ENCODE results near the gene DHX34. TPM values are rescaled to one million over a fixed set of nuclear protein-coding genes. Genes with fewer than 3 reads are reported as not detected.

The DHX34 gene
- total RNA-seq, 1 donor = 11.6 TPM

DNA sequence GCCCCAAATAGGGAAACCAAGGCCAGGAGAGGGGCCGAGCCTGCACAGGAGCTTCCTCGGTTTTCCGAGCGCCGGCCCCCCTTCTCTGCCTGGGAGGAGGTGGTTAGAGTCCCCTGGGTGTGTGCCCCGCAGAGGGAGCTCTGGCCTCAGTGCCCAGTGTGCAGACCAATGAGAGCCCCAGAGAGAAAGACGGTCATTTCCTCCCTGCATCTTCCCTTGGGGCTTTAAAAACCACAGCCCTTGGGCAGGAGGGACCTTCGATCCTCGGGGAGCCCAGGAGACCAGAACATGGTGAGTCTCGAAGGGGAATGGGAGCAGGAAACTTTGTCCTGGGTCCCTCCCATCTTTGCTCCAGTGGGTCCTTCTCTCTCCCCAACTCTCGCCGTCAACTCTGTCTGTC lies 39.5 kb upstream of the DHX34 start, which contains the start of gene C5AR1:
Gene C5AR1 (plus strand): TSS at position 254 of the 400 bp plus-strand sequence. CDS start 35 bp downstream, at position 289.
- TF ChIP-seq, protein P1, sequence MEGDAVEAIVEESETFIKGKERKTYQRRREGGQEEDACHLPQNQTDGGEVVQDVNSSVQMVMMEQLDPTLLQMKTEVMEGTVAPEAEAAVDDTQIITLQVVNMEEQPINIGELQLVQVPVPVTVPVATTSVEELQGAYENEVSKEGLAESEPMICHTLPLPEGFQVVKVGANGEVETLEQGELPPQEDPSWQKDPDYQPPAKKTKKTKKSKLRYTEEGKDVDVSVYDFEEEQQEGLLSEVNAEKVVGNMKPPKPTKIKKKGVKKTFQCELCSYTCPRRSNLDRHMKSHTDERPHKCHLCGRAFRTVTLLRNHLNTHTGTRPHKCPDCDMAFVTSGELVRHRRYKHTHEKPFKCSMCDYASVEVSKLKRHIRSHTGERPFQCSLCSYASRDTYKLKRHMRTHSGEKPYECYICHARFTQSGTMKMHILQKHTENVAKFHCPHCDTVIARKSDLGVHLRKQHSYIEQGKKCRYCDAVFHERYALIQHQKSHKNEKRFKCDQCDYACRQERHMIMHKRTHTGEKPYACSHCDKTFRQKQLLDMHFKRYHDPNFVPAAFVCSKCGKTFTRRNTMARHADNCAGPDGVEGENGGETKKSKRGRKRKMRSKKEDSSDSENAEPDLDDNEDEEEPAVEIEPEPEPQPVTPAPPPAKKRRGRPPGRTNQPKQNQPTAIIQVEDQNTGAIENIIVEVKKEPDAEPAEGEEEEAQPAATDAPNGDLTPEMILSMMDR (IDR thresholded peaks at IDR 0.05; ENCODE audit: insufficient read depth, low read length) = no peak
- no peak within 1 kb of the TSS for H3K4me3 ChIP-seq (ENCODE audit: low read depth, low read length)
- DNase-seq (ENCODE audit: low read depth) = no peak

DNA sequence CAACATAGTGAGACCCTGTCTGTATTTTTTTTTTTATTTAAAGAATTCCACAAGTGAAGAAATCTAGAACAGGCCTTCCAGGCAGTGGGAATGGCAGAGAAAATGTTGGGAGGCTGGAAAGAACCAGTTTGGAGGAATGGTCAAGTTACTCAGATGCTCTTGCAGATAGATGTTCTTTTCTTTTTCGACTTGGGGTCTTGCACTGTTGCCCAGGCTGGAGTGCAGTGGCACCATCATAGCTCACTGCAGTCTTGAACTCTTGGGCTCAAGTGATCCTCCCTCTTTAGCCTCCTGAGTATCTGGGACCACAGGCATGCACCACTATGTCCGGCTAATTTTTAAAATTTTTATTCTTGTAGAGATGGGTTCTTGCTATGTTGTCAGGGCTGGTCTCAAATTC lies 38.8 kb upstream of the DHX34 start:
- TF ChIP-seq, protein P1 (IDR thresholded peaks at IDR 0.05; ENCODE audit: insufficient read depth, low read length) = no peak
- H3K4me3 ChIP-seq (ENCODE audit: low read depth, low read length) = no peak overlapping the region
- no peak for DNase-seq (ENCODE audit: low read depth)

DNA sequence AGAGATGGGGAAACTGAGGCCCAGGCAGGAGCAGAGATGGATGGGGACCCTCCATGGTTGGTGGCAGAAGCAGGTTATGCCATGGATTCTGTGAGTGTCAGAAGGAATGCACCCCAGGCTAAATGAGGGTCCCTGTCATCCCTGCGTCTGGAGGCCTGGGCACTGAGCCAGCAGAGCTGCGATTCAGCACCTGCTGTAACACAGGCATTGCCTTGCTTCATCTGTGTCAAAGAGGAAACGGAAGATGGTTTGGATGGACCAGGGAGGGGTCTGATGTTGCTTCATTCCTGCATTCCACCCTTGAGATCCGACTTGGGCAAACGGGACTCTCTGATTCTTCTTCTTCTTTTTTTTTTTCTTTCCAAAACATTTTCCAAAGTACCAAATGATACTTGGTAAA lies 38.3 kb upstream of the DHX34 start:
- DNase-seq (ENCODE audit: low read depth) = peak; percentile 22
- TF ChIP-seq, protein P1 (IDR thresholded peaks at IDR 0.05; ENCODE audit: insufficient read depth, low read length) = no peak

DNA sequence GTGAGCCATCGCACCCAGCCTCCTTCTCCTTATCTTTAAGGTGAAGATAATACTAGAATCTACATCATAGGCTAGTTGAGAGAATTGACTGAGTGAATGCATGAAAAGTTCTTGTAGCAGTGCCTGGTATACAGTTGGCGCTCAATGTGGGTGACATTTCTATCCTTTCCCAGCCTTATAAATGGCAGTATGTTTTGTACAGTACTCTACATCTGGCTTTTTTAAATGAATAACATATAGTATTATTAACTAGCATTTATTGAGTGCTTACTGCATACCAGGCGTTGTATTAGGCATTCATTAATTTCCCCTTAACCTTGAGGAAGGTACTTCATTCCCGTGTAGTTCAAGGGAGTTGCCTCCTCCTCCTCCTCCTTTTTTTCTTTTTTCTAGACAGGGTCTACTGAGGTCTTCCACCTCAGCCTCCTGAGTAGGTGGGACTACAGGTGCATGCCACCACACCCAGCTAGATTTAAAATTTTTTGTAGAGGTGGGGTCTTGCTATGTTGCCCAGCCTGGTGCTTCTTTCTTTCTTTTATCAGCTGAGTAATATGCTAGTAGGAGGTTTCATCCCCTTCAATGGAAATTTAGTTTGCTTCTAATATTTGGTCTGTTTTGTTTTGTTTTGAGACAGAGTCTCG lies 36.6 kb upstream of the DHX34 start:
- no peak overlapping the region for H3K4me3 ChIP-seq (ENCODE audit: low read depth, low read length)
- TF ChIP-seq, protein P1 (IDR thresholded peaks at IDR 0.05; ENCODE audit: insufficient read depth, low read length) = no peak
- DNase-seq (ENCODE audit: low read depth) = no peak

More for the DNA sequence above, 38.3 kb upstream of the DHX34 start:
- H3K4me3 ChIP-seq (ENCODE audit: low read depth, low read length) = no peak overlapping the region

DNA sequence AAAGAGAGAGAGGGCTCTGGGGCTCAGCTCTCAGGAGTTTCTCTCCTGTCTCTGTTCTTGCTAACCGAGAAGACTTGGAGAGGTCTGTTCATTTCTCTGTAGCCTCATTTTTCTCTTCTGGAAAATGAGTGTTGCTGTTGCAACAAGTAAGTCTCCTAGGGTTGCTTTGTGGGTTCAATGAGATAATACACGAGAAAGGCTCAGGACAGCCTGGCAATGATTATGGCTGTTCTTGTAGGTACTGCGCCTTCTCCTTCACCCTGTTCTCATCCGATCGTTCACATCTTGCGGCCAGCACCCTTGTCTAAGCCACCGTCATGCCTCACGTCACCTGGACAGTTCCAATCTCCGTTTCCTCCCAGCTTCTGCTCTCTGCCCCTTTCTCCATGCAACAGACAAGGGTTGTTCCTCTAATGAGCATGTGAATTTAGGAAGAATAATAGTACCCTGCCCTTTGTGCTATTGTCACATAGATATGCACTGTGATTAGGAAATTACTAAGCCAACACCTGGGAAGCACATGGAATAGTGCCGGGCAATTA lies 35.3 kb upstream of the DHX34 start:
- TF ChIP-seq, protein P1 (IDR thresholded peaks at IDR 0.05; ENCODE audit: insufficient read depth, low read length) = no peak
- DNase-seq (ENCODE audit: low read depth) = no peak
- no peak overlapping the region for H3K4me3 ChIP-seq (ENCODE audit: low read depth, low read length)

DNA sequence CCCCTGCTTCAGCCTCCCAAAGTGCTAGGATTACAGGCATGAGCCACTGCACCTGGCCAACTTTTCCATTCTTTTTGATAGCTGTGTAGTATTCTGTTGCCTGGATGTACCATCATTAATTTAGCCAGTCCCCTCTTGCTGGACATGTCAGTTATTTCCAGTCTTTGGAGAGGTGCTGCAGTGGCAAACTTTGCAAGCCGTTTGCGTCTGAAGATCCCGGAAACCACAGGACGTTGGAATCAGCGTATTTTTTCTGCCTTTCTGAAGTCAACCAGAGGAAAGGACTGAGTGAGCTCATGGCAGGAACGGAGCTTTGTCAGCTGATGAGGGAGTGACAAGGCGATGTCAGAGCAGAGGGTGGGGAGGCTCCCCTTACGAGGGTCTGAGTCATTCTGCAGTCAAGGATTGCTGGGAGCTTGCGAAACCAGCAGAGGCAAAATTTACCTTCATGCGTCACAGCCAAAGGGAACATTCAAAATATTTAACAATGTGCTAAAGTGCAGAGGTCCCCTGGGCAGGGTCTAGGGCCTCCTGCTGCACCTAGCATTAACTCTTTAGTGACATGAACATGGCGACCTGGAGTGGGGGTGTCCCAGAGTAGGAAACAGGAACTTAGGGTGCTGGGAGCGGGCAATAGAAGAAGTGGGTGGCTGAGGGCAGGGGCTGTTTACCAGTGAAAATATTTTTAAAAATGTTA lies 33.8 kb upstream of the DHX34 start:
- no peak overlapping the region for H3K4me3 ChIP-seq (ENCODE audit: low read depth, low read length)
- TF ChIP-seq, protein P1 (IDR thresholded peaks at IDR 0.05; ENCODE audit: insufficient read depth, low read length) = no peak
- peak; percentile 94 for DNase-seq (ENCODE audit: low read depth)

All from fibroblast of the aortic adventitia (primary cell).